Measurements from ENCODE around the gene DAZAP1.
"Not testable (repeated sequence)": the region's sequence is repeated elsewhere in the genome, so short reads cannot be mapped to it uniquely, and the experiment has no call there.

Gene DAZAP1

GRCh38 chr19:1434040-1434366 lies 26.6 kb downstream of the DAZAP1 start:
- H3K4me3 ChIP-seq (replicated peaks; ENCODE audit: low read depth, low read length), result no peak overlapping the region
- DNase-seq (ENCODE audit: extremely low read depth, low read depth), result no peak
- TF ChIP-seq, protein P1, sequence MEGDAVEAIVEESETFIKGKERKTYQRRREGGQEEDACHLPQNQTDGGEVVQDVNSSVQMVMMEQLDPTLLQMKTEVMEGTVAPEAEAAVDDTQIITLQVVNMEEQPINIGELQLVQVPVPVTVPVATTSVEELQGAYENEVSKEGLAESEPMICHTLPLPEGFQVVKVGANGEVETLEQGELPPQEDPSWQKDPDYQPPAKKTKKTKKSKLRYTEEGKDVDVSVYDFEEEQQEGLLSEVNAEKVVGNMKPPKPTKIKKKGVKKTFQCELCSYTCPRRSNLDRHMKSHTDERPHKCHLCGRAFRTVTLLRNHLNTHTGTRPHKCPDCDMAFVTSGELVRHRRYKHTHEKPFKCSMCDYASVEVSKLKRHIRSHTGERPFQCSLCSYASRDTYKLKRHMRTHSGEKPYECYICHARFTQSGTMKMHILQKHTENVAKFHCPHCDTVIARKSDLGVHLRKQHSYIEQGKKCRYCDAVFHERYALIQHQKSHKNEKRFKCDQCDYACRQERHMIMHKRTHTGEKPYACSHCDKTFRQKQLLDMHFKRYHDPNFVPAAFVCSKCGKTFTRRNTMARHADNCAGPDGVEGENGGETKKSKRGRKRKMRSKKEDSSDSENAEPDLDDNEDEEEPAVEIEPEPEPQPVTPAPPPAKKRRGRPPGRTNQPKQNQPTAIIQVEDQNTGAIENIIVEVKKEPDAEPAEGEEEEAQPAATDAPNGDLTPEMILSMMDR (IDR thresholded peaks at IDR 0.05; ENCODE audit: low read depth, low read length, missing control alignments), result no peak

DNA sequence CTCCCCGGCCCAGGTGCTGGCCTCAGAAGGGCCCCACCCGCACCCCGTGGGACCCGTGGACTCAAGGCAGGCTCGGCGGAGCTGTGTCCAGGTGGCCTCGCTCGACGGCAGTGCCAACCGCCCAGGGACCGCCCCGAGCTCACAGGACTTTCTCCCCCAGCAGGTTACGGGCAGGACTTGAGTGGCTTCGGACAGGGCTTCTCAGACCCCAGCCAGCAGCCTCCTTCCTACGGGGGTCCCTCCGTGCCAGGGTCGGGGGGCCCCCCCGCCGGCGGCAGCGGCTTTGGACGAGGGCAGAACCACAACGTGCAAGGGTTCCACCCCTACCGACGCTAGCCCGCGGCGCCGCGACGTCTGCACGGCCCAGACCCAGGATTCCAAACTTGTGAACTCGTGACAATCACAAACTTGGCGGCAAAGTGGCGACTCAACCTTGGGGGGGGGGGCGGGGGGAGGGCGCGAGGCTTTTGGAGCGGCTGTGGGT lies 27.2 kb downstream of the DAZAP1 start:
- DNase-seq (ENCODE audit: extremely low read depth, low read depth), result no peak
- no peak overlapping the region for H3K4me3 ChIP-seq (replicated peaks; ENCODE audit: low read depth, low read length)
- TF ChIP-seq, protein P1 (IDR thresholded peaks at IDR 0.05; ENCODE audit: low read depth, low read length, missing control alignments), result no peak

GRCh38 chr19:1435378-1435989 lies 28.1 kb downstream of the DAZAP1 start:
- H3K4me3 ChIP-seq (replicated peaks; ENCODE audit: low read depth, low read length), result no peak overlapping the region
- TF ChIP-seq, protein P1 (IDR thresholded peaks at IDR 0.05; ENCODE audit: low read depth, low read length, missing control alignments), result no peak
- DNase-seq (ENCODE audit: extremely low read depth, low read depth), result no peak

- H3K4me3 ChIP-seq (replicated peaks; ENCODE audit: low read depth, low read length), result no peak overlapping the region
- no peak for DNase-seq (ENCODE audit: extremely low read depth, low read depth)
- TF ChIP-seq, protein P1 (IDR thresholded peaks at IDR 0.05; ENCODE audit: low read depth, low read length, missing control alignments), result no peak
Measured at GRCh38 chr19:1437609-1438008, 30.2 kb downstream of the DAZAP1 start.

GRCh38 chr19:1438035-1438932 lies 30.9 kb downstream of the DAZAP1 start, which contains the start of gene RPS15:
TSS of gene RPS15 (plus strand) at chr19:1438396. CDS start at chr19:1438426, 30 bp downstream.
- peak within 1 kb of the TSS; percentile 95 for H3K4me3 ChIP-seq (replicated peaks; ENCODE audit: low read depth, low read length)
- TF ChIP-seq, protein P1 (IDR thresholded peaks at IDR 0.05; ENCODE audit: low read depth, low read length, missing control alignments), result peak; percentile 90
- DNase-seq (ENCODE audit: extremely low read depth, low read depth), result peak; percentile 77

- no peak for DNase-seq (ENCODE audit: extremely low read depth, low read depth)
- TF ChIP-seq, protein P1 (IDR thresholded peaks at IDR 0.05; ENCODE audit: low read depth, low read length, missing control alignments), result no peak
- peak overlapping the region; percentile 95 for H3K4me3 ChIP-seq (replicated peaks; ENCODE audit: low read depth, low read length)
Measured at GRCh38 chr19:1438933-1439354, 31.6 kb downstream of the DAZAP1 start.

DNA sequence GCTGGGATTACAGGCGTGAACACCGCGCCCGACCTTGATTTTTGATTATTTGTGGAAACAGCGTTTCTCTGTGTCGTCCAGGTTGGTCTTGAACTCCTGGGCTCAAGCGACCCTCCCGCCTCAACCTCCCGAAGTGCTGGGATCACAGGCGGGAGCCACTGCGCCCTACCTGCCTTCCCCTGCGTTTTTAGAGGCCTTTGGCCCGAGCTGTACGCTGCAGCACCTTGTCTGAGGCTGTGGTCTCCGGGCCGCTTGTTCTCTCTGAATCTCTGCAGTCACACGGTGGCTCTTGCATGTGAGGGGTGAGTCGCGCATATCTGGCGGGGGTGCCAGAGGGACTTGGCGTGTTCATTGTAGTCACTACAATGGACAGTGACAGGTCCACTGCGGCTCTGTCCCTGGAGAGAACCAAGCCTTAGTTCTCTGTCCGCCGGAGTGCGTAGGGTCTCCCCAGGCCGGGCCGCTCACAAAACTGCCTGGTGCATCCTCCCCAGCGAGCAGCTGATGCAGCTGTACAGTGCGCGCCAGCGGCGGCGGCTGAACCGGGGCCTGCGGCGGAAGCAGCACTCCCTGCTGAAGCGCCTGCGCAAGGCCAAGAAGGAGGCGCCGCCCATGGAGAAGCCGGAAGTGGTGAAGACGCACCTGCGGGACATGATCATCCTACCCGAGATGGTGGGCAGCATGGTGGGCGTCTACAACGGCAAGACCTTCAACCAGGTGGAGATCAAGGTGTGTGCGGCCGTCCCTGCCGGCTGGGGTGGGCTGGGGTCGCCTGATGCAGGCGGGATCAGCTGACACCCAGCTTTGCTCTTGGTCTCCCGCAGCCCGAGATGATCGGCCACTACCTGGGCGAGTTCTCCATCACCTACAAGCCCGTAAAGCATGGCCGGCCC lies 32.4 kb downstream of the DAZAP1 start:
- H3K4me3 ChIP-seq (replicated peaks; ENCODE audit: low read depth, low read length), result peak overlapping the region; percentile 95
- not testable (repeated sequence) for DNase-seq (ENCODE audit: extremely low read depth, low read depth)

All from HFF-Myc (cell line).